SJCRH30 (cell line): ENCODE results near the gene SNORC. TPM values are rescaled to one million over a fixed set of nuclear protein-coding genes. Genes with fewer than 3 reads are reported as not detected.
"Not testable (repeated sequence)": the region's sequence is repeated elsewhere in the genome, so short reads cannot be mapped to it uniquely, and the experiment has no call there.

Source experiments
- DNase-seq, 2 experiments: peaks; one replicate each; pipeline ENCODE4 v3.0.0-alpha.2; 2015 to 2020
- H3K27ac ChIP-seq: fragments of 250-450 bp; sonication (Bioruptor Pico); 2 replicates; pipeline ENCODE4 v1.5.1; 2020; ENCODE audit warnings: mild to moderate bottlenecking, moderate library complexity
- H3K27me3 ChIP-seq: fragments of 250-450 bp; sonication (Bioruptor Pico); 2 replicates; pipeline ENCODE4 v1.5.1; 2020; ENCODE audit warnings: mild to moderate bottlenecking, moderate library complexity
- H3K36me3 ChIP-seq: fragments of 250-450 bp; sonication (Bioruptor Pico); 2 replicates; pipeline ENCODE4 v1.5.1; 2020; ENCODE audit warnings: mild to moderate bottlenecking, moderate library complexity
- H3K4me1 ChIP-seq: fragments of 250-450 bp; sonication (Bioruptor Pico); 2 replicates; pipeline ENCODE4 v1.5.1; 2020; ENCODE audit warnings: mild to moderate bottlenecking, moderate library complexity
- H3K4me3 ChIP-seq: fragments of 250-450 bp; sonication (Bioruptor Pico); 2 replicates; pipeline ENCODE4 v1.5.1; 2020; ENCODE audit warnings: mild to moderate bottlenecking, moderate library complexity
- H3K9me3 ChIP-seq: fragments of 250-450 bp; sonication (Bioruptor Pico); replicated peaks from 2 replicates; pipeline ENCODE4 v1.5.1; 2020; ENCODE audit warnings: mild to moderate bottlenecking, moderate library complexity
- total RNA-seq: library from RNA; depleted of rRNA; stranded (reverse); fragments of >200 nt; shearing (Covaris generic); gene quantifications from 2 replicates; pipeline ENCODE4 v1.2.3, GENCODE V29; 2014

Gene SNORC
- total RNA-seq, 1 experiment from 2014 or later, result 0.75 TPM

DNA sequence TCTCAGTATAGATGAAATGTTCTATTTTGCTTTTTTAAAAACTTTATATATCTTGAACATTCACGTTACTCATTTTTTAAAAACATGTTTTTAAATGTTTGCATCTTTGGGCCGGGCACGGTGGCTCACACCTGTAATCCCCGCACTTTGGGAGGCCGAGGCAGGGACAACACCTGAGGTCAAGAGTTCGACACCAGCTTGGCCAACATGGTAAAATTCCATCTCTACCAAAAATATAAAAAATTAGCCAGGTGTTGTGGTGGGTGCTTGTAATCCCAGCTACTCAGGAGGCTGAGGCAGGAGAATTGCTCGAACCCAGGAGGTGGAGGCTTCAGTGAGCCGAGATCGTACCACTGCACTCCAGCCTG is 37.6 kb downstream of the SNORC start:
- not testable (repeated sequence) for H3K27ac ChIP-seq, DNase-seq, H3K4me1 ChIP-seq, H3K4me3 ChIP-seq, H3K27me3 ChIP-seq, H3K36me3 ChIP-seq, H3K9me3 ChIP-seq

DNA sequence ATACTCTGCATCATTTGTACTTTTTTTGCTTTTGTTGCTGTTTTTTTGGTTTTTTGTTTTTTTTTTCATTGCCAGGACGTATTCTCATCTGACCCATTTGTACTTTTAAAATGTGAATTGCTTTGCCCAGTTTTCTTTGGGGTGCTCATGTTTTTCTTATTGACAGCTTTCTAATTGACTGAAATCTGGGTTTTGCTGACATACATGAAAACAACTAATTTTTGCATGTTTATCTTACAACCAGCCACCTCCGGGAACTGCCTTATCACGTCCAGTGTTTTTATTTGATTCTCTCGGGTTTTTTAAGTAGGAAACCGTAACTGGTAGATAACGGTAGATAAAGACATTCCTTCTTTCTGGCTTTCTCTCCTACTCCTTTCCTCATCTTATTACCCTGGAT is 38.6 kb downstream of the SNORC start:
- DNase-seq, result no peak

DNA sequence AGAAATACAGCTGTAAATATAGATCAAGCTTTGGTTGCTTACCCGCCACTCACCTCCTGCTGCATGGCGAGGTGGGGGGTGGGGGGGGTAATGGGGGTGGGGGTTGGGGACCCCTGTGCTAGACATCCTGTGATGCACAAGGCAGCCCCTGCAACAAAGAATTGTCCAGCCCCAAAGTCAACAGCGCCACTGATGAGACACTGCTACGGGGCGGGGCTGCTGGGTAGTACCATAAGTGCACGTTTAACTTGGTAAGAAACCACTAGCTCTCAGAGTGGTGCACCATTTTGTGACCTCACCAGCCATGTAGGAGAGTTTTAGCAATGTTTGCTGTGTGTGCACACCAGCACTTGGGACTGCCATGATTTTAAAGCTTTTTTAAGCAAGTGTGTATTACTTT is 40.3 kb downstream of the SNORC start:
- no peak overlapping the region for H3K4me3 ChIP-seq
- H3K9me3 ChIP-seq, result no peaks in the 10 kb centered on the region; the same call in none of the 2 replicates
- no peaks in the 10 kb centered on the region for H3K27me3 ChIP-seq
- no peaks in the 10 kb centered on the region for H3K4me1 ChIP-seq
- DNase-seq, result no peak
- H3K36me3 ChIP-seq, result no peaks in the 10 kb centered on the region
- no peak overlapping the region for H3K27ac ChIP-seq

More for the DNA sequence above, 38.6 kb downstream of the SNORC start:
- Histone ChIP-seq H3K9me3 (no peaks in the 10 kb centered on the region; the same call in none of the 2 replicates), H3K4me3 (no peak overlapping the region), H3K4me1 (no peaks in the 10 kb centered on the region), H3K27me3 (no peaks in the 10 kb centered on the region), H3K36me3 (no peaks in the 10 kb centered on the region), H3K27ac (no peak overlapping the region)

DNA sequence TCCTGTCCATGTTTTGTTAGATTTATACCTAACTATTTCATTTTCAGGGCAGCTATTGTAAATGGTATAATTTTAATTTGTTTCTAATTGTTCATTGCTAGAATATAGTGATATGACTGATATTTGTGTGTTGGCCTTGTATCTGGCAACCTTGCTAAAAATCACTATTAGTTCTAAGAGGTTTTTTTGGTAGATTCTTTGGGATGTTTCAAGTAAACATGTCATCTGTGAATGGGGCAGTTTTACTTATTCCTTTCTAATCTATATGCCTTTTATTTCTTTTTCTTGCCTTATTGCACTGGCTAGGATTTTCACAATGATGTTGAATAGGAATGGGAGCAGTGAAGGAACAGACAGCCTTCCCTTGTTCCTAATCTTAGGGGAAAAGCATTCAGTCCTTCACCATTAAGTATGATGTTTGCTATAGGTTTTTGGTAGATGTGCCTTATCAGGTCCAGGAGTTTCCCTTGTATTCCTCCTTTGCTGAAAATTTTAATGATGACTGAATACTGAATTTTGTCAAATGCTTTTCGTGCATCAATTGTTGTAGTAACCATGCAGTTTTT is 41.7 kb downstream of the SNORC start:
- Histone ChIP-seq H3K27me3 (peaks cover 3% of the 10 kb centered on the region; the same call in 1 of the 2 replicates), H3K4me1 (no peaks in the 10 kb centered on the region), H3K4me3 (no peak overlapping the region), H3K36me3 (no peaks in the 10 kb centered on the region), H3K9me3 (no peaks in the 10 kb centered on the region; the same call in none of the 2 replicates), H3K27ac (no peak overlapping the region)
- DNase-seq, result no peak

DNA sequence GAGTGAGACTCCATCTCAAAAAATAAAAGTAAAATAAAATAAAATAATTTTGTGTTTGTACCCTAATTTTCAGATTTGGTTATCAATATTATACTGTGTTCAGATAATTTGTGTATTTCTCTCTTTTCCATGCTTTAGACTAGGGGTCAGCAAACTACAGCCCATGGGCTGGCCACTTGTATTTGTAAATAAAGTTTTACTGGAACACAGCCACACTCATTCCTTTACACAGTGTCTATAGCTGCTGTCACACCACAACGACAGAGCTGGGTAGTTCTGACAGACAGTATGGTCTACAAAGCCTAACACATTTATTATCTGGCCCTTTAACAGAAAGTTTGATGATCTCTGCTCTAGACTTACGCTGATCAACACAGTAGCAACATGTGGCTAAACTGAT is 43.8 kb downstream of the SNORC start:
- Histone ChIP-seq H3K27ac (no peak overlapping the region), H3K9me3 (no peaks in the 10 kb centered on the region; the same call in none of the 2 replicates), H3K4me3 (no peak overlapping the region), H3K4me1 (no peaks in the 10 kb centered on the region), H3K36me3 (no peaks in the 10 kb centered on the region), H3K27me3 (peaks cover 3% of the 10 kb centered on the region; the same call in 1 of the 2 replicates)
- DNase-seq, result no peak

DNA sequence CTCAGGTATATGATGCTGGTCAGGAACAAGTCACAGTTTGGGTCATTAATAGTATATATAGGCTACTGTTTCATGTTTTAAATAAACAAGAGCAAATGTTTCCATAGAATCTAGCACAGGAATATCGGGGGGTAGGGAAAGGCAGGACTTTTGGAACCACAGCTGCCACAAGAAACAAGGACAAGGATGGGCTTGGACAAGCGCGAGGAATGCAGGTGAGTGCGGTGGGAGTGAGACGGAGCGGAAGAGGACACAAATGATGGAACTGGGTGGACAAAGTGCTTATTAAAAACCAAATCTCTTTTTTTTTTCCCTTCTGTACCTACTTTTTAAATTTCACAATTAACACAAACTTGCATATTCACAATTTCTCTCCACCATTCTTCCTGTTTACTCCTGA is 49.1 kb downstream of the SNORC start:
- Histone ChIP-seq H3K4me1 (no peaks in the 10 kb centered on the region), H3K9me3 (no peaks in the 10 kb centered on the region), H3K27ac (no peak overlapping the region), H3K27me3 (peaks cover 3% of the 10 kb centered on the region; the same call in 1 of the 2 replicates), H3K36me3 (no peaks in the 10 kb centered on the region), H3K4me3 (no peak overlapping the region)
- DNase-seq, result no peak

DNA sequence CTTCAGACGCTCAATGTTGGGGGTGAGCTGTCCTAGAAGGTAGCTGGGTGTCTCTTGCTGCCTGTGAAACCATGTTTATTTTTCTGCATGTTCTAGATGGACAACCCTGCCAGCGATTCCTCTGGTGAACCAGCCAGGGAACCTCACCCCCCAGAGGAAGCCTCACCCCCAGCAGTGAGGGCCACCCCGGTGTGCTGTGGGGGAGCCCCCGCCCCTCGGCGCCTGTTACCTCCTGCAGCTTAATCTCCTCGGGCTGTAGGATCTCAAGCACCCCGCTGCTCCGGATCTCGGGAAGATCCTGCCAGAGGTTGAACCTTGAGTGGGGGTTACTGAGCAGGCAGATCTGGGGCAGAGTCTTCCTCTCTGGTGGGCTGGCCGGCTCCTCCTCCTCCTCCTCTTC is 50.0 kb downstream of the SNORC start:
- no peak overlapping the region for H3K4me3 ChIP-seq
- H3K36me3 ChIP-seq, result no peaks in the 10 kb centered on the region
- no peak overlapping the region for H3K27ac ChIP-seq
- DNase-seq, result no peak
- no peaks in the 10 kb centered on the region for H3K9me3 ChIP-seq
- H3K4me1 ChIP-seq, result peaks cover 4% of the 10 kb centered on the region; the same call in 1 of the 2 replicates
- H3K27me3 ChIP-seq, result peaks cover 3% of the 10 kb centered on the region; the same call in 1 of the 2 replicates

DNA sequence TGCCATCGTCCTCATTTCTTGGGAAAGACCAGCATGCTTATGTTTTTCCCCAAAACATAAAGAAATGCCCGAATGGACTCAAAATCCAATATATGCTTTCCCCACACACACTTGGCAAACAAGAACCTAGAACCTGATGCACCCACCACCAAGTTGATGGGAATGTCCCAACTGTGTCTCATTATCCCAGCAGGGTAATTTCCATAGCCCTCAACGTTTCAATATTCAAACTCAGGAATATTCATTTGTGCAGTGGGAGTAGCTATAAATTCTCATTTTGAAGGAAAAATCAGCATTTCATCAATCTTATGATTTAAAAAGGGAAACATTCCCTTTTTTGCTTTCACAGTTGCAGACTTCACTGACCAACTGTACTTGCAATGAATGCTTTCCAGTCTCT is 50.7 kb downstream of the SNORC start:
- Histone ChIP-seq H3K9me3 (no peaks in the 10 kb centered on the region), H3K4me1 (peaks cover 4% of the 10 kb centered on the region; the same call in 1 of the 2 replicates), H3K4me3 (no peak overlapping the region), H3K36me3 (no peaks in the 10 kb centered on the region), H3K27ac (no peak overlapping the region), H3K27me3 (peaks cover 3% of the 10 kb centered on the region; the same call in 1 of the 2 replicates)
- DNase-seq, result no peak

DNA sequence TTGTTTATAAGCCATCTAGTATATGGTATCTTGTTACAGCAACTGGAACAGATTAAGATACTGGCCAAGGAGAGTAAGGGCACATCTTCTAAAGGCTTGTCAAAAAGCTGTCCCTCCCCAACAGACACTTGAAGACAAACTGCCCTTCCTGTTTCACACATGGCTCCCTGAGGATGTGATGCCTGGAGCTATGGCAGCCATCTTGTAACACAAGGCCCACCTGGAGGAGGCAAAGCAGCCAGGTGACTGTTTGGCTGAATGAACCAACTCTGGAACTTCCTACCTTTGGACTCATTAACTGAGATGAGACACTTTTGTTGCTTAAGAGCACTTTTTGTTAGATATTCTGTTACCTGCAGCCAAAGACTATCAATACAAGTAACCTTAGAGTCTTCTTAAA is 54.4 kb downstream of the SNORC start:
- H3K4me3 ChIP-seq, result no peak overlapping the region
- H3K4me1 ChIP-seq, result peaks cover 4% of the 10 kb centered on the region; the same call in 1 of the 2 replicates
- H3K27me3 ChIP-seq, result no peaks in the 10 kb centered on the region
- no peaks in the 10 kb centered on the region for H3K36me3 ChIP-seq
- DNase-seq, result no peak
- H3K9me3 ChIP-seq, result no peaks in the 10 kb centered on the region
- no peak overlapping the region for H3K27ac ChIP-seq

DNA sequence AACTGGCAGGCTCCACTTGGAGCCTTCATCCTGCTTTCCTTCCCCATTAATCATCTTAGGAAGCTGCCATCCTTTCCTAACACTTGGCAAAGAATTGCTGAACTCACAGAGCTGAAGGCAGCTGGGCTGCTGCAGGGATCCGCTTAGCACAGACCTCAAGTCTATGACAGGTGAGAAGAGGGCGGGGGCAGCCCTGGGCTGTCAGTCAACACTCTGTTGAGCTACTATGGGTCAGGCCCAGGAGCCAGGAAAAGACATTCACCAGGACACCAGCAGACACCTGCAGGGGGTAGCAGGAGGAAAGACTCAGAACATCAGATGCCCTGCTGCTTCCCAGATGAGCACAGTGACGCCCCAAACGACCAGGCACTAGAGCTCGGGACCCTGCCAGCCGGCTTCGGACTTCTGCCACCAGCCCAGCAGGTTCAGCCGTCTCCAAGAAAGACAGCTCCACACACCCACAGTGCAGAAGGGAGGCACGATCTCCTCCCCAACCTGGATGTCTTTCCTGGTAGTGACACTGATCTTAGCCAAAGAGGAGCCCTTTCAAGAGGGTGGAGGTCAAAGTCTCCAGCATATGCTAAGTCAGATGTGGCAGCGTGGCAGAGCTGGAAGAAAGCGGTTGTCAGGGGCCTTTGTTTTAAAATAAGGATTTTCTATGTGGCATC is 55.2 kb downstream of the SNORC start:
- peak; percentile 64 to 73 for DNase-seq

DNA sequence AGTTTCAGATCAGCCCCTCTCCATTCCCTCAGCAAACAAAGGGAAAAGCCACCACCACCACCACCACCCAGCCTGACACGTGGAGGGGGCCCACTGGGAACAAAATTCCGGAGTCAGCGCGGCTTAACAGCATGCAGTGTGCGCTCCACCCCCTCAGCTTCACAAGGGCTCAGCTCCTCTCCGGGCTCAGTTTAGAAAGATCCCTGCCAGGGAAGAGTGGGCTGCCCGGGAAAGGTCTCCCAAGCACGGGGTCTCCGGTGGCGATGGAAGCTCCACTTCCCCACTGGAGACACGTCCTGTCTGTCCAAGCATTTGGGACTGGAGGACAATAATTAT is 55.7 kb downstream of the SNORC start:
- Histone ChIP-seq H3K4me3 (no peak overlapping the region), H3K9me3 (no peaks in the 10 kb centered on the region), H3K36me3 (no peaks in the 10 kb centered on the region), H3K4me1 (peaks cover 4% of the 10 kb centered on the region; the same call in 1 of the 2 replicates), H3K27me3 (no peaks in the 10 kb centered on the region), H3K27ac (no peak overlapping the region)
- peak in 1 of 2 experiments; percentile 22 for DNase-seq

More for the DNA sequence above, 55.2 kb downstream of the SNORC start:
- Histone ChIP-seq H3K36me3 (no peaks in the 10 kb centered on the region), H3K9me3 (no peaks in the 10 kb centered on the region), H3K27ac (no peak overlapping the region), H3K4me1 (peaks cover 4% of the 10 kb centered on the region; the same call in 1 of the 2 replicates), H3K4me3 (no peak overlapping the region), H3K27me3 (no peaks in the 10 kb centered on the region)

DNA sequence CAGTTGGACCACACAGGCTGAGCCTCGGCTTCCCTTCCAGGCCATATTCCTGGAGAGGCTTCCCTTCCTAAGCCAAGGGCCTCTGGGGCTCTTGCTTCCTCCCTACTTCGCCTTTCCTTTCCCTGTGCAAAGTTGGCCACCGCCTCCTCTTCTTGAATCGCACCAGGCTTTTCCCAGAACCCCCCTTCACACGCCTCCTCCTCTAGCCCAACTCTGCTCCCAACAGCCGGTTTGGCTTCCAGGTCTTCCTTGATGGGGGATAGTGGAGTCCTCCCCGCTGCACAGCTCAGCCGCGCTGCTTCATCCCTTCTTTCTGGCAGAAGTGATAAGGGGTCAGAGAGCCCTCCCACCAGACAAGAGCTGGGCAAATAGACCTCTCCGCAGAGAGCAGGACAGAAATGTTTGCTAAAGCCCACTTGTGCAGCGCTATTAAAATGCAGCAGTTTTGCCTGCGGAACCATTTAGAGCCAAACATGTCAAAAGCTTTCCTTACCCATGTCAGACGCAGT is 56.4 kb downstream of the SNORC start:
- Histone ChIP-seq H3K9me3 (no peaks in the 10 kb centered on the region), H3K36me3 (no peaks in the 10 kb centered on the region), H3K4me1 (peaks cover 4% of the 10 kb centered on the region; the same call in 1 of the 2 replicates), H3K27ac (no peak overlapping the region), H3K4me3 (no peak overlapping the region), H3K27me3 (no peaks in the 10 kb centered on the region)
- no peak for DNase-seq

DNA sequence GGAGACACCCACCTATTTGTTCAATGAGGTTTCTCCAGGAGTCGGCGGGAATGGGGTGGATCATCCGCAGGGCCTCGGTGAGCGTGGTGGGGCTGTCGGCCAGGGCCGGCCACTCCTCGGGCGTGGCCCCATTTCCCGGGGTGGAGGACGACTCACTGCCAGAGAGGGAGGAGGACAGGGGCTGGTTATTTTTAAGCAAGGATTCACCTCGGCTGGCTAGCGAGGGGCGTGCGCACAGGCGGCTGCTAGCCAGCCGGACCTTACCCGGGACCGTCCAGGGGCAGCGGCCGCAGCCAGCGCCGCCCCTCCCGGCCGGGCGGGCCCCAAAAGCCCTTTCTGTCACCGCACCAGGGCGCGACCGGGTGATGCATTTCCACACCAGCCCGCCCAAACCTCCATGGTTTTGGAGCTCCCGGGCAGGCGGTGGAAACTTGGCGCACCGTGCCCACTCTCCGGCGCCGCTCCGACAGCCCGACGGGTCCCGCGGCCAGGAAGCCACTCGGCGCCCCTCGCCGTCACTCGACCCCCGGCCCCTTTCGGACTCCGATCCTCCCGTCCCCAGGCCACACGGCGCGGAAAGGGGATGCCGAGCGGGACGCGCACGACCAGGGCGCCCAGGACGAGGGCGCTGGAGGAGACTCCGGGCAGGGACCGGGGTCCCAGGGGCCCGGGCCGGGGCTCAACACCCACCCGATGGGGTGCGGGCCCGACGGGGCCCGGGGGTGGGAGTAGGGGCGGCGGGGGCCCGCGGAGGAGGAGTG is 57.1 kb downstream of the SNORC start:
- Histone ChIP-seq H3K36me3 (no peaks in the 10 kb centered on the region), H3K4me3 (no peak overlapping the region), H3K9me3 (no peaks in the 10 kb centered on the region), H3K27me3 (no peaks in the 10 kb centered on the region), H3K27ac (no peak overlapping the region), H3K4me1 (peaks cover 4% of the 10 kb centered on the region; the same call in 1 of the 2 replicates)
- no peak for DNase-seq

DNA sequence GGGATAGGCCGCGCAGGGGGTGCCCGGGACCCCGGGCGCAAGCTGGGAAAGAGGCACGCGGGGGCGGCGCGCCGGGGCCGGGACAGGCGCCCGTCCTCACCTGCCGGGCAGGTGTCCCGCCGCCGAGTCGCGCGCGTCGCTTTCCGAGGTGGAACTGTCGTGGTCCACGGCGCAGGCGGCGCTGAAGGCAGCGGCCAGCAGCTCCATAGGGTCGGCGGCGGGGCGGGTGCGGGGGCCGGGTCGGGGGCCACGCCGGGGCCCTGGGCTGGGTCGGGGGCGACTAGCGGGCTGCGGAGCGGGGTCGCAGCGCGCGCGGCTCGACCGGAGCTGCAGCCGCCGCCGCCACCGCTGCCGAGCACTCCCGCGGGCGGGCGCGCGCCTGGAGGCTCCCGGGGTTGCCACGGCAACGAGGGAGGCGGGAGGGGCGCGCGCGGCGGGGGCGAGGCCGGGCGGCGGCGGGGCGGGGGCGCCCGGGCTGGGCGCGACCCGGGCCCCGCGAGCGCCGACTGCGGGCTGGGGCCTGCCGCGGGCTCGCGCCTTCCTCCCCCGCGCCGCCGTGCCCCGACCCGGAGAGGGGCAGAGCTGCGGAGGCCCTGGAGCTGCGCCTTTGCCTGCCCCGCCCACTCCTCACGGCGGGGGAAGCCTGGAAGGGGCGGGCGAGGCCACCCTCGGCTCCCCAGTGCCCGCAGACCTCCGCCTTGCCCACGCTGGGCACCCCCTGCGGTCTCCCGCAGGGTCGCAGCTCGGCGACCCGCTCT is 57.9 kb downstream of the SNORC start:
- no peaks in the 10 kb centered on the region for H3K36me3 ChIP-seq
- H3K9me3 ChIP-seq, result no peaks in the 10 kb centered on the region
- H3K27ac ChIP-seq, result no peak overlapping the region
- DNase-seq, result no peak
- no peaks in the 10 kb centered on the region for H3K27me3 ChIP-seq
- no peak overlapping the region for H3K4me3 ChIP-seq
- peaks cover 4% of the 10 kb centered on the region; the same call in 1 of the 2 replicates for H3K4me1 ChIP-seq
